NK-92 treated with Interleukin-12 subunit alpha and Interleukin-12 subunit beta, amount 100 ng/mL, for 24 hours (cell line): ENCODE measurements around the gene RPL5.

Experiments
- DNase-seq: peaks from one replicate; lab custom pipeline; 2025; lab: John Stamatoyannopoulos, UW

RPL5 gene

DNA sequence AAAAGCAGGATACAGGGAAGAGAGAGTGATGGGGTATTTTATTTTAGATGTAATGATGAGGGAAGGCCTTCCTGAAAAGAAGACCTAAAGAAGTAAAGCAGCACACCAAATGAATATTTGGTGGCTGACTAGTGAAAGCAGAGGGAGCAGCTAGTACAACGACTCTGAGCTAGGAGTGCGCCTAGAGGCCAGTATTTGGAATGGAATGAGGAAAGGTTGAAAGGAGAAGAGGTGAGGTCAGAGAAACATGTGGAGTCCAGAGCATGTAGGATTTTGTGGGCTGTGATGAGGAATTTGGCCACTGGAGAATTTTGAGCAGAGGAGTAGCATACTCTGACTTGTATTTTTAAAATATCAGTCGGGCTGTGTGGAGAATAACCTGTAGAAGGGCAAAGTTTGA, 11.8 kb upstream of the RPL5 start:
- DNase-seq: no peak

DNA sequence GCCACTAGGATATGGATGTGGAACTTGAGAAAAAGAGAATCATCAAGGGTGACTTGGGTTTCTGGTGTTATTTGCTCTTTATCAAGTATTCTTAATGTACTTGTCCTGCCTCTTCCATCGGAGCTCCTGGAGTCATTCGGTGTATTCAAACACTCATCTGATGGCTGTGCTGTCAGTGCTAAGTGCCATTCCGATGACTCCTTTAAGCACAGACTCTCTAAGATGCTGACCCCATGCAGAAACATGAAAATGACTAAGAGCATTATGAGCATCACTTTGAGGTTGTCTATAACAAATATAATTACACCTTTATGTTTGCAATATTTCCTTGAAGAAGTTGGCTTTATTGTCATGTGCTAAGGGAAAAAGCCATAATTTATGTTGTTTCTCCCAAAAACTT, 11.3 kb upstream of the RPL5 start:
- DNase-seq: no peak

DNA sequence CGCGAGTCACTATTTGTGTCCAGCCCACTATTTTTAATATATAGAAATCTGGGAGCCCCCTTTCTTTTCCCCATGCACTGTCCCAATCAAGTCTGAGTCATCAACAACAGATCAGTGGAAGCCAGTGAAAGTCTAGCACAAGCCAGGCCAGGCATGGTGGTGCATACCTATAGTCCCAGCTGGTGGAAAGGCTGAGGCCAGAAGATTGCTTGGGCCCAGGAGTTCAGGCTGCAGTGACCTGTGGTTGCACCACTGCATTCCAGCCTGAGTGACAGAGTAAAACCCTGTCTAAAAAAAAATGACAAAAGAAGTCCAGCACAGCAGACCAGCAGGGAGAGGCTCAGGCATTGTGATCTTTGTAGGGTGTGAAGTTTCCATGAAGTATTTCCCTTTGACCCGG, 9.0 kb upstream of the RPL5 start:
- no peak for DNase-seq

GRCh38 chr1:92826792-92827191, 5.0 kb upstream of the RPL5 start:
- DNase-seq: no peak

DNA sequence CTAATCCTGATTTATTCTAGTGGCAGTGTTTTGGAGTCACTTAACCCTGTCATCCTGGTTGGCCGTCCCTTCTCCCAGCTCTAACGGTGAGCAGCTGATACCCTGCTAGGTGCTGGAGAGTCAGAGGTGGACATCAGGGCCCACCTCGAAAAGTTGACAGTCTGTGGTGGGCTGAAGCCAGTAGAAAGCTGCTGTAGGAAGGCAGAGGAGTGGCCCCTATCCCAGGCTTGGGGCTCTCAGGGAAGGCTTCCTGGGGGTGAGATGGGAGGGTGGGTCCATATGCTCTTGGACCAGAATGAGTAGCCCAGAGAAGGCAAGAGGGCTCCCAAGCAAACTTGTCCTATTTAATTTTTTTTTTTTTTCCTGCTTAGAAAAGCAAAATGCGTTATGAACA, 475 bp upstream of the RPL5 start:
- DNase-seq: no peak

- DNase-seq: no peak
These were observed 786 bp downstream of the RPL5 start for GRCh38 chr1:92832537-92833114.

DNA sequence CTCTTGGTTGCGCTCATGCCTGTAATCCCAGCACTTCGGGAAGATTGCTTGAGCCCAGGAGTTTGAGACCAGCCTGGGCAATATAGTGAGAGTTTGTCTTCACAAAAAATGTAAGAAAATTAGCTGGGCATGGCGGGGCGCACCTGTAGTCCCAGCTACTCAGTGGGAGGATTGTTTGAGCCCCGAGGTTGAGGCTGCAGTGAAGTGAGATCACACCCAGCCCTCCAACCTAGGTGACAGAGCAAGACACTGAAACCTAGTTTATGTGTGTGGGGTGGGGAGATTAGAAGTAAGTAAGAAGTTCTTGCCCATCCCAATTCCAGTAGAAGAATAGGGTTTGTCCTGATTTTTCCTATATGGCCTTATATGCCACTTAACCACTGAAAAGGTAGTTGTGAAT, 2.0 kb downstream of the RPL5 start:
- DNase-seq: no peak

DNA sequence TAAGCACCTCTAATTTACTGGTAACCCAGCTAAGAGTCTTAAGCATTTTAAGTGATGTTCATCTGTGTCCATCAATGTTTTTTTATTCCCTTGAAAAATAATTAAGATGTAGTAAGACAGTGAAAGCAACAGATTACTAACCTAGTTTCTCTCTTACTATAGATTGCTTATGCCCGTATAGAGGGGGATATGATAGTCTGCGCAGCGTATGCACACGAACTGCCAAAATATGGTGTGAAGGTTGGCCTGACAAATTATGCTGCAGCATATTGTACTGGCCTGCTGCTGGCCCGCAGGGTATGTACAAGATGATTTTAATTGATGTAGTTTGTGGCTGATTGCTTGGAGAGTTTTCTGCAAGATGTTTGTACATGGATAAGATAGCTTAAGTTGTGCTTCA, 2.8 kb downstream of the RPL5 start:
- DNase-seq: no peak

- no peak for DNase-seq
These were observed 5.2 kb downstream of the RPL5 start for GRCh38 chr1:92837062-92837461.

- DNase-seq: no peak
These were observed 6.7 kb downstream of the RPL5 start for GRCh38 chr1:92838519-92838918.

DNA sequence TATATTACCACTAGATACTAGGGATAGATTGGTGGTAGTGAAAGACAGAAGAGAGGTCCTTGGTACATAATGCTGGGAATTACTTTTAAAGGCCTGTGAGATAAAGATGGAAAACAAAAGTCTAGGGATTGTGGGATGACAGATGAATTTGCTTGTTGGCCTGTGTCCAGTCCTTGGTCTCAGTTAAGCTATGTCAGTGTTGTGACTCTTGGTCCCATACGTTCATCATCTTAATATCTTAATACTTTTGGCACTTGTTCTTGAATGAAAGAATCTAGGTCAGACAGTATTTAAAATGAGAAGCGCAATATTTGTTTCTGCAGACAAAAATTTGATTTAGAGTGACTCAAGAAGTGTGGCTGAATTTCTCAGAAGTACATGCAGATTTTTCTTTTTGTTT, 7.6 kb downstream of the RPL5 start:
- no peak for DNase-seq

DNA sequence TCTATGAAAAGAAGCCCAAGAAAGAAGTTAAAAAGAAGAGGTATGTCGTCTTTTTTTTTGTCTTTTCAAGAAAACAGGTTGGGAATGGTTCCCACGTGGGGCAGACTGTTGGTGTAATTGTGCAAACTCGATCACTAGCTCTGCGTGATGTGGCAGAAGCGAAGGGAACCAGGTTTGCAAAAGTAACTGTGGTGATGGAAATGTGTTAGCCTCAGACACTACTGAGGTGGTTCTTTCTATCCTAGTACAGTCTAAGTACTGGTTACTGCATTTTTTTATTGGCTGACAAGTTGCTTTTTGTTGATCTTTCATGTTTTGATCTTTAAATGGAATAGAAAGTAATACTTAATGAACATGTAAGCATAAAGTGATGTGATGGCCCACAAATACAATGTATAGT, 8.8 kb downstream of the RPL5 start:
- no peak for DNase-seq

DNA sequence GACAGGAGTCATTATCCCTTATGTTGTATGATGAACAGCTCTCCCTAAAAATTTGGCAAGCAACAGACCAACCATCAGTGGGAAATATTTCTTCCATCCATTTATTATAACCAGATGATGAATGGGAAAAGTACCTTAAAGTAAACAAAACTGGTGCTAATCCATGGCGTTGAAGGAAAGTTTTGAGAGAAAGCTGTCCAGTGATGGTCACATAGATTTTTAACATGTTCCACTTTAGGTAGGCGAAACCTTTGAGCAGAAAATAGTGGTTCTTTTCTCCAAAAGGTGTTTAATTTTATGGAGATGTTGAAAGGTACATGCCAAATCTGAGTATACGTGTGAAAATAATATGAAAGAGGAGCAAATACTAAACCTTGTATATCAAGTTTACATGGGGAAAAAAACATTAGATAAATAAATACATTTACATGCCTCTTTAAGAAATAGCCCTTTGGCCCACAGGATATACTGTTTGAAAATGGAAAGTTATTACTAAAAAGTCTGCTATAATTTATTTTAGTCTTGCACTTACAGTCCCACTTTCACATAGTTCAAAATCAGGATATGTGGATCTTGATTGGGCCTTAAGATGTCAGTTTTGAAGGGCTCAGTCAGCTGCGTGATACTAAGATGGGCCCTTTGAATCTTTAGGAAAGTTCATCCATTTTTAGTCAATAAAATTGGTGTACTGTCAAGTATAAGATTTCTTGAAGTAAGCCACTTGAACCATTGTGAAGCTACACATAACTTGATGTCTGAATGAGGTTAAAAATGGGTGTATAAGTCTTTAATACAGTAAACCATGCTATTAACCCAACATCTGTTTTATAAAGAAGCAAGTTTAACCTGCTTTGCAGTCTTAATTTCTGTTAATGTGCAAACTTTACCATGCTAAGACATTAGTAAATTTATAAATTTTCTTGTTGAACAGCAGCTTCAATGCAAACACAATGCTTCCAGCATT, 10.5 kb downstream of the RPL5 start:
- no peak for DNase-seq

GRCh38 chr1:92843046-92843423, 11.2 kb downstream of the RPL5 start:
- DNase-seq: no peak

DNA sequence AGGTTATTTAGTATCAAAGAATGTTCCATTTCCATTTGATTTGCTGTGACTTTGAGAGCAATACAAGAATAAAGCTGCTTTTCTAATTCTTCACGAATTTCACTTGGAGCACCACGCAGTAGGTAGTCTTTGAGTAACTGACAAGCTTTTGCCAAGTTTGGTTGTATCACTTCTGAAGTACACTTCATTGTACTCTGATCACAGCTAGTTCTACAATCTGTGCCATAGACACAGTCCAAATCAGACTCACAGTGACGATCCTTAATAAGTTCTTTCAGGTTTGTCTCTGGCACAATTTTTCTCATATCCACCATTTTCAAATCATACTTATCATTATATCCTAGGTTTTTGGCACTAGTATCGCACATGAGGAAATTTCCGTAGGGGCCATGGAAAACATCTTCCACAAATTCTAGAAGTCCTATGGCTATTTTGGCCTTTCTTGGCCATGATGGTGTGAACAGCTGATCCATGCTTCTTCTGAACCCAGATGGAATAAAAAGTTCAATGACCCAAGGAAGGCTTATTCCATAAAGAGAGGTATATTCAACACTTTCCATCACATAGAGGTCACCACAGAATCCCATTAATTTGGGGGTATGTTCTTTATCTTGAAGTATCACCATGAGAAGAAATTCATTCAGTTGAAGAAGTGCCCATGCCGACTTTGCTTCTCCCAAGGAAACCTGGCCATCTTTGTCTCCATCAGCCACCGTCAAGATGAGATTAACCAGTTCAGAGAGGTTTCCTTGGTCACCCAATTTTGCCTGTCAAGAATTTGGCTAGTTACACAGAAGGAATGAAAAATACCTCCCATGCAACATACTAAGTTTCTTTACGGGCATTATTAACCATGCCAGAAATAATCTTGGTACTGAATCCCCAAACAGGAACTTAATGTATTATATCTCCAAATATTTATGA, 11.9 kb downstream of the RPL5 start:
- DNase-seq: no peak

GRCh38 chr1:92844439-92844838, 12.6 kb downstream of the RPL5 start:
- no peak for DNase-seq

GRCh38 chr1:92845908-92846307, 14.1 kb downstream of the RPL5 start:
- DNase-seq: no peak

DNA sequence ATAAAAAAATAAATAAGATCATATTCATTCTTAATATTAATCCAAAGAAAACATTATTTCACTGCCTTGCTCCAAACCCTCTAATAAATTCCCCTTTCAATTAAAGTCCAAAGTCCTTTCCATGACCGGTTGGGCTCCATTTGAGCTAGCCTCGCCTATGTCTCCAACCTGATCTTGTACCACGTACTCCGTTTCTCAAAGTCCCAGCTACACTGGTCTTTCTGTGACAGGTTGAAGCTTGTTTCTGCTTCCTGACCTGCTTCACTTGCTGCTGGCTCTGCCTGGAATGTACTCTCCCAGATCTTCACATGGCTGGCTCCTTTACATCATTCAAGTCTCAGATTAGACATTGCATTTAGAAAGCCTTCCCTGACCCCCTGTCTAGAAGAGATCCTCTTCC, 16.4 kb downstream of the RPL5 start:
- DNase-seq: no peak

GRCh38 chr1:92850019-92850418, 18.2 kb downstream of the RPL5 start:
- no peak for DNase-seq

- DNase-seq: no peak
These were observed 19.9 kb downstream of the RPL5 start for GRCh38 chr1:92851729-92852128.

GRCh38 chr1:92853299-92853698, 21.5 kb downstream of the RPL5 start:
- no peak for DNase-seq

DNA sequence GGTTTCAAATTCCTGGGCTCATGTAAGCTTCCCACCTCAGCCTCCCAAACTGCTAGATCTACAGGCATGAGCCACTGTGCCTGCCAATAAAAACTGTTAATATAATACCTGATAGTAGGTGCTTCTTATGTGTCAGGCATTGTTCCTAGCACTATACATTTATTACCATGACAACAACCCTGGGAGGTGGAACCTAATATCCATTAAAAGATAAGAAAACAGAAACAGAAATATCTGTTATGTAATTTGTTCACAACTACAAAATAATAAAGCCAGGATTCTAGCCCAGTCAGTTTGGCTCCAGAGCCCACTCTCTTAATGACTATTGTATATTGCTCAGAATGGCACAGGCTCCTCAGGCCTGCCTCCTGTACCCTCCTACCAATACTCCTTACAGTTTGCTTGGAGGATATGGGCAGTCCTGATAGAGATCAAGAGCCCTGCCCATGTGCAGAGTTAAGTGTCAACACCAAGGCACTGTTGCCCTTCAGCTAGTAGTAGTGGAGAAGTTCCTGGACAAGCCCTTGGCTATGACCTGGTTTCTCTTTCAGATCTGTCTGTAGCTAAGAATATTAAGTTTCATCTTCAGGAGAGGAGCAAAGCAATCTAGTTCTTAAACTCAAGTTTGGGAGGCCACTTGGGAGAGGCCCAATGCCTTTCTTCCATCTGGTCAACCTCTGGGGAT, 22.4 kb downstream of the RPL5 start:
- no peak for DNase-seq
